Activated T-helper 9 cell treated with anti-CD3 and anti-CD28 coated beads, Interleukin-2, amount 50 U/mL, for 16 hours (primary cell): ENCODE data around the gene RAB3C.
"Not testable (repeated sequence)": the region's sequence is repeated elsewhere in the genome, so short reads cannot be mapped to it uniquely, and the experiment has no call there.

ENCODE experiments used
- DNase-seq: peaks from one replicate; pipeline ENCODE4 v3.0.0-alpha.2; 2020; ENCODE audit warnings: low read depth

RAB3C gene

GRCh38 chr5:58582803-58583491 lies at the start of gene RAB3C:
Gene RAB3C, plus strand, starts transcription at chr5:58583075. Its CDS starts 134 bp downstream, at chr5:58583209.
- DNase-seq, result no peak

GRCh38 chr5:58541935-58542334 lies 40.9 kb upstream of the RAB3C start:
- not testable (repeated sequence) for DNase-seq

GRCh38 chr5:58542709-58543108 lies 40.2 kb upstream of the RAB3C start:
- no peak for DNase-seq

- DNase-seq, result no peak
These were observed 39.2 kb upstream of the RAB3C start for GRCh38 chr5:58543723-58544122.

GRCh38 chr5:58544195-58544594 lies 38.7 kb upstream of the RAB3C start:
- DNase-seq, result no peak

- DNase-seq, result no peak
These were observed 37.9 kb upstream of the RAB3C start for GRCh38 chr5:58544926-58545325.

- DNase-seq, result no peak
These were observed 37.0 kb upstream of the RAB3C start for GRCh38 chr5:58545912-58546311.

- no peak for DNase-seq
These were observed 34.8 kb upstream of the RAB3C start for GRCh38 chr5:58548068-58548467.

- no peak for DNase-seq
These were observed 31.4 kb upstream of the RAB3C start for GRCh38 chr5:58551492-58551891.

GRCh38 chr5:58557665-58558338 lies 25.1 kb upstream of the RAB3C start:
- not testable (repeated sequence) for DNase-seq

GRCh38 chr5:58563016-58563700 lies 19.7 kb upstream of the RAB3C start:
- DNase-seq, result not testable (repeated sequence)

- not testable (repeated sequence) for DNase-seq
These were observed 18.6 kb upstream of the RAB3C start for GRCh38 chr5:58564043-58564832.

- DNase-seq, result no peak
These were observed 17.8 kb upstream of the RAB3C start for GRCh38 chr5:58565033-58565432.

- no peak for DNase-seq
These were observed 11.4 kb upstream of the RAB3C start for GRCh38 chr5:58571501-58571900.

- not testable (repeated sequence) for DNase-seq
These were observed 9.9 kb upstream of the RAB3C start for GRCh38 chr5:58572973-58573372.

- DNase-seq, result no peak
These were observed 3.1 kb upstream of the RAB3C start for GRCh38 chr5:58579781-58580180.

GRCh38 chr5:58582019-58582802 lies 664 bp upstream of the RAB3C start:
- DNase-seq, result no peak

GRCh38 chr5:58595952-58596351 lies 13.1 kb downstream of the RAB3C start:
- no peak for DNase-seq

- no peak for DNase-seq
These were observed 15.6 kb downstream of the RAB3C start for GRCh38 chr5:58598440-58598839.

- no peak for DNase-seq
These were observed 16.3 kb downstream of the RAB3C start for GRCh38 chr5:58599217-58599616.

GRCh38 chr5:58600613-58601012 lies 17.7 kb downstream of the RAB3C start:
- DNase-seq, result not testable (repeated sequence)
